A549 (cell line): ENCODE results near the gene TBCC.

Experiments used
- CEBPB ChIP-seq, 2 experiments: fragments of >200 bp in 1 of 2; sonication (Bioruptor Twin) in 1 of 2; formaldehyde crosslinking in 1 of 2; IDR thresholded peaks; 2 replicates each; pipeline ENCODE4 v1.6.1; 2012 to 2016
- EHMT2 ChIP-seq: fragments of 200-600 bp; sonication (generic); IDR thresholded peaks from 2 replicates; pipeline ENCODE4 v1.6.1; 2016; ENCODE audit warnings: antibody characterized with exemption, low read depth, mild to moderate bottlenecking, moderate library complexity
- ESRRA ChIP-seq: fragments of 150-350 bp; IDR thresholded peaks from 2 replicates; pipeline ENCODE4 v1.6.1; 2014; ENCODE audit warnings: mild to moderate bottlenecking, low read length, borderline replicate concordance
- JUN ChIP-seq, 2 experiments: fragments of >200 bp; sonication (Bioruptor Twin); formaldehyde crosslinking; IDR thresholded peaks; 2 replicates in 1 of 2; 3 replicates in 1 of 2; pipeline ENCODE4 v1.6.1; 2016 to 2017
- KDM5A ChIP-seq: fragments of 200-600 bp; sonication (generic); IDR thresholded peaks from 2 replicates; pipeline ENCODE4 v1.6.1; 2016; ENCODE audit warnings: antibody characterized with exemption, mild to moderate bottlenecking
- MYC ChIP-seq: IDR thresholded peaks from 2 replicates; pipeline ENCODE4 v1.6.1; 2012; ENCODE audit warnings: mild to moderate bottlenecking, inconsistent platforms, low read length, improper control_type of control experiment, borderline replicate concordance
- POLR2A ChIP-seq: IDR thresholded peaks from 2 replicates; pipeline ENCODE4 v1.6.1; 2012; ENCODE audit warnings: mild to moderate bottlenecking, low read length
- TF ChIP-seq, protein P1 (sequence below): fragments of >200 bp; sonication (Bioruptor Twin); formaldehyde crosslinking; IDR thresholded peaks from 3 replicates; pipeline ENCODE4 v1.5.1; 2016

DNA sequence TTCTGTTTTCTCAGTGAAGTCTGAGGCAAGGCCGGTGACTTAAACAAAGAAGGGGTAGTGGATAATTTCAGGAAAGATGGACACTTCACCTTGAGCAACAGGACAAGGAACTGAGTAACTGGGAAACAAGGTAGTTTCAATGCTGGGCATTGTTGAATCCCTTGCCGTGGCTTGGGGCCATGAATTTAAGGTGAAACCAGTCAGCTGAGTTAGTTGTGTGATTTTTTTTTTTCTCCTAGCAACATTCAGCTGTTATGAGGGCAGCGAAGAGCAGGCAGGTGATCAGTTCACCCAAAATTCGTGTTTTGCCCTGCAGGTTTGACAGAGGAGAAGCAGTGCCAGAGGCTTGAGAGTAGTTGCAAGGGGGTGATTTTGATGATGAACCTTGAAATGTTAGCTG, 42.8 kb upstream of the TBCC start:
- TF ChIP-seq EHMT2 (no peak), KDM5A (no peak), POLR2A (no peak), ESRRA (no peak), MYC (no peak), JUN (IDR thresholded peaks at IDR 0.05) (no peak), CEBPB (IDR thresholded peaks at IDR 0.05) (no peak)
- TF ChIP-seq, protein P1, sequence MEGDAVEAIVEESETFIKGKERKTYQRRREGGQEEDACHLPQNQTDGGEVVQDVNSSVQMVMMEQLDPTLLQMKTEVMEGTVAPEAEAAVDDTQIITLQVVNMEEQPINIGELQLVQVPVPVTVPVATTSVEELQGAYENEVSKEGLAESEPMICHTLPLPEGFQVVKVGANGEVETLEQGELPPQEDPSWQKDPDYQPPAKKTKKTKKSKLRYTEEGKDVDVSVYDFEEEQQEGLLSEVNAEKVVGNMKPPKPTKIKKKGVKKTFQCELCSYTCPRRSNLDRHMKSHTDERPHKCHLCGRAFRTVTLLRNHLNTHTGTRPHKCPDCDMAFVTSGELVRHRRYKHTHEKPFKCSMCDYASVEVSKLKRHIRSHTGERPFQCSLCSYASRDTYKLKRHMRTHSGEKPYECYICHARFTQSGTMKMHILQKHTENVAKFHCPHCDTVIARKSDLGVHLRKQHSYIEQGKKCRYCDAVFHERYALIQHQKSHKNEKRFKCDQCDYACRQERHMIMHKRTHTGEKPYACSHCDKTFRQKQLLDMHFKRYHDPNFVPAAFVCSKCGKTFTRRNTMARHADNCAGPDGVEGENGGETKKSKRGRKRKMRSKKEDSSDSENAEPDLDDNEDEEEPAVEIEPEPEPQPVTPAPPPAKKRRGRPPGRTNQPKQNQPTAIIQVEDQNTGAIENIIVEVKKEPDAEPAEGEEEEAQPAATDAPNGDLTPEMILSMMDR, result no peak
